Panc1 (cell line): ENCODE measurements around the gene TLCD1. TPM values are rescaled to one million over a fixed set of nuclear protein-coding genes. Genes with fewer than 3 reads are reported as not detected.

Source experiments
- ATAC-seq: fragments of 200-7000 bp; cut with Tn5 transposase; 2 replicates; pipeline ENCODE4 v1.9.1; 2020; ENCODE audit warnings: mild to moderate bottlenecking, moderate library complexity
- BruUV-seq: library from RNA; stranded (reverse); fragments of 400-500 nt; replicated peaks from 2 replicates; lab custom pipeline; 2021; lab: Mats Ljungman, UMichigan
- CTCF ChIA-PET: fragments of 300-600 bp; sonication (Branson Sonifier 250); formaldehyde crosslinking; loops from one replicate; lab custom pipeline; 2022; ENCODE audit warnings: antibody characterized with exemption; lab: Charles Lee
- POLR2A ChIA-PET: fragments of 300-600 bp; sonication (Branson Sonifier 250); formaldehyde crosslinking; loops from one replicate; lab custom pipeline; 2022; ENCODE audit warnings: antibody characterized with exemption; lab: Charles Lee
- DNase-seq: peaks from one replicate; pipeline ENCODE4 v3.0.0-alpha.2; 2010; ENCODE audit warnings: low read depth, low spot score
- H3K27ac ChIP-seq: 2 replicates; pipeline ENCODE4 v1.5.1; 2011; ENCODE audit warnings: mild to moderate bottlenecking, low read length, inconsistent platforms
- H3K27me3 ChIP-seq: fragments of 200-500 bp; sonication (Bioruptor generic); 2 replicates; pipeline ENCODE4 v1.6.0; 2014; ENCODE audit warnings: low read length, inconsistent platforms; ENCODE audit not compliant: control insufficient read depth, insufficient read depth
- H3K36me3 ChIP-seq: fragments of 200-500 bp; sonication (Bioruptor generic); 2 replicates; pipeline ENCODE4 v1.5.1; 2014; ENCODE audit warnings: inconsistent platforms, mild to moderate bottlenecking, low read length, moderate library complexity; ENCODE audit not compliant: control insufficient read depth, insufficient read depth
- H3K4me1 ChIP-seq: 2 replicates; pipeline ENCODE4 v1.5.1; 2011; ENCODE audit warnings: inconsistent platforms, mild to moderate bottlenecking, low read length, moderate library complexity; ENCODE audit not compliant: control insufficient read depth, insufficient read depth
- H3K4me3 ChIP-seq, 2 experiments: 2 replicates each; pipeline ENCODE4 v1.5.1; 2011 to 2012; ENCODE audit warnings: low read depth in 2 of 2, low read length in 2 of 2, mild to moderate bottlenecking in 2 of 2, inconsistent platforms in 1 of 2, moderate library complexity in 1 of 2
- H3K9me3 ChIP-seq: fragments of 200-500 bp; sonication (Bioruptor generic); 2 replicates; pipeline ENCODE4 v1.5.1; 2014; ENCODE audit warnings: low read depth, mild to moderate bottlenecking, inconsistent platforms, low read length, moderate library complexity; ENCODE audit not compliant: control insufficient read depth, insufficient read depth
- CTCF ChIP-seq: fragments of 450-650 bp; IDR thresholded peaks from 2 replicates; pipeline ENCODE4 v1.5.1; 2017; ENCODE audit warnings: mild to moderate bottlenecking
- POLR2AphosphoS5 ChIP-seq: IDR thresholded peaks from 2 replicates; pipeline ENCODE4 v1.6.1; 2012; ENCODE audit warnings: mild to moderate bottlenecking, low read depth, low read length, moderate library complexity
- SIN3A ChIP-seq: IDR thresholded peaks from 2 replicates; pipeline ENCODE4 v1.6.1; 2012; ENCODE audit warnings: low read depth, mild to moderate bottlenecking, low read length, moderate library complexity, borderline replicate concordance; ENCODE audit not compliant: insufficient read depth
- TCF7L2 ChIP-seq: IDR thresholded peaks from 2 replicates; pipeline ENCODE4 v1.6.1; 2011; ENCODE audit warnings: mild to moderate bottlenecking, low read depth, low read length, inconsistent platforms
- in situ Hi-C: cut with HindIII; loops from 2 replicates; pipeline ENCODE4 v1.10.0; 2016; ENCODE audit warnings: low sequenced_read_pairs, low pct_unique_long_range_greater_than_20kb
- intact Hi-C: fragments of 100-400 bp; cut with micrococcal nuclease; formaldehyde crosslinking; loops from one replicate; pipeline ENCODE4 v1.10.0; 2022; ENCODE audit not compliant: unreplicated experiment
- total RNA-seq: library from RNA; stranded (reverse); gene quantifications from one replicate; pipeline ENCODE4 v1.2.1, GENCODE V29; 2021; ENCODE audit not compliant: unreplicated experiment
- TF ChIP-seq, protein P1 (sequence below), 2 experiments: IDR thresholded peaks; 2 replicates each; pipeline ENCODE4 v1.6.1; 2011 to 2012; ENCODE audit warnings: low read depth in 2 of 2, control low read depth in 1 of 2, low read length in 1 of 2, mild to moderate bottlenecking in 1 of 2, moderate library complexity in 1 of 2; ENCODE audit not compliant: insufficient read depth in 1 of 2

Gene TLCD1
- total RNA-seq, 1 experiment from 2014 or later: 55.7 TPM

DNA sequence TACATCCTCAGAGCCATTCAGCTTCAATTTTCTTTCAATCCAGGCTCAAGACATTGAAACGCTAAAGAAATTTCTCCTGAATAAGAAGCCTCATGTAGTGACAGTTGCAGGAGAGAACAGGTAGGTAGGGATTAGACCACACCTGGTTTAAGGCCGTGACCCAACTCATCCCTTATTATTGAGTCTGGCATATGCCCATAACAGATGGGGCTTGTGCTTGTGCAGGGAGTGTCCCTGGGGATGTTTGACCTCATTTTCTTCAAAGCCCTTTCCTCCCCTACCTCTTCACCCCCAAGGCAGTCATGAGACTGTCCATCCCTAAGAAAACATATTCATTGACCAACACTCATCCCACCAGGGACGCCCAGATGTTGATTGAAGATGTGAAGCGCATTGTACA is 39.7 kb downstream of the TLCD1 start:
- ChIA-PET POLR2A (interaction anchor here (0.6 kb wide), 1 partner anchor 24 kb away, joined by 4 read pairs; the partner anchor contains the start of gene SUPT6H), CTCF (no interaction called here)
- ATAC-seq (no peak), DNase-seq (no peak)
- in situ Hi-C loops: no loop called here
- BruUV-seq: no TSS peak
- Histone ChIP-seq H3K36me3 (peaks cover 59% of the 10 kb centered on the region), H3K4me1 (no peaks in the 10 kb centered on the region), H3K4me3 (no peak overlapping the region), H3K27ac (no peak overlapping the region), H3K9me3 (no peaks in the 10 kb centered on the region), H3K27me3 (no peaks in the 10 kb centered on the region)
- TF ChIP-seq CTCF (no peak), TCF7L2 (no peak), POLR2AphosphoS5 (no peak), SIN3A (no peak)
- TF ChIP-seq, protein P1, sequence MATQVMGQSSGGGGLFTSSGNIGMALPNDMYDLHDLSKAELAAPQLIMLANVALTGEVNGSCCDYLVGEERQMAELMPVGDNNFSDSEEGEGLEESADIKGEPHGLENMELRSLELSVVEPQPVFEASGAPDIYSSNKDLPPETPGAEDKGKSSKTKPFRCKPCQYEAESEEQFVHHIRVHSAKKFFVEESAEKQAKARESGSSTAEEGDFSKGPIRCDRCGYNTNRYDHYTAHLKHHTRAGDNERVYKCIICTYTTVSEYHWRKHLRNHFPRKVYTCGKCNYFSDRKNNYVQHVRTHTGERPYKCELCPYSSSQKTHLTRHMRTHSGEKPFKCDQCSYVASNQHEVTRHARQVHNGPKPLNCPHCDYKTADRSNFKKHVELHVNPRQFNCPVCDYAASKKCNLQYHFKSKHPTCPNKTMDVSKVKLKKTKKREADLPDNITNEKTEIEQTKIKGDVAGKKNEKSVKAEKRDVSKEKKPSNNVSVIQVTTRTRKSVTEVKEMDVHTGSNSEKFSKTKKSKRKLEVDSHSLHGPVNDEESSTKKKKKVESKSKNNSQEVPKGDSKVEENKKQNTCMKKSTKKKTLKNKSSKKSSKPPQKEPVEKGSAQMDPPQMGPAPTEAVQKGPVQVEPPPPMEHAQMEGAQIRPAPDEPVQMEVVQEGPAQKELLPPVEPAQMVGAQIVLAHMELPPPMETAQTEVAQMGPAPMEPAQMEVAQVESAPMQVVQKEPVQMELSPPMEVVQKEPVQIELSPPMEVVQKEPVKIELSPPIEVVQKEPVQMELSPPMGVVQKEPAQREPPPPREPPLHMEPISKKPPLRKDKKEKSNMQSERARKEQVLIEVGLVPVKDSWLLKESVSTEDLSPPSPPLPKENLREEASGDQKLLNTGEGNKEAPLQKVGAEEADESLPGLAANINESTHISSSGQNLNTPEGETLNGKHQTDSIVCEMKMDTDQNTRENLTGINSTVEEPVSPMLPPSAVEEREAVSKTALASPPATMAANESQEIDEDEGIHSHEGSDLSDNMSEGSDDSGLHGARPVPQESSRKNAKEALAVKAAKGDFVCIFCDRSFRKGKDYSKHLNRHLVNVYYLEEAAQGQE (IDR thresholded peaks at IDR 0.05; ENCODE audit: insufficient read depth in 1 of 2, low read depth in 2 of 2, low read length in 1 of 2): no peak
- intact Hi-C loops: no loop called here

GRCh38 chr17:28685366-28685765 is 40.7 kb downstream of the TLCD1 start:
- no peak overlapping the region for H3K27ac ChIP-seq
- DNase-seq (no peak), ATAC-seq (no peak)
- no peaks in the 10 kb centered on the region for H3K27me3 ChIP-seq
- H3K36me3 ChIP-seq: peaks cover 58% of the 10 kb centered on the region
- ChIA-PET CTCF (no interaction called here), POLR2A (no interaction called here)
- no TSS peak for BruUV-seq
- H3K4me3 ChIP-seq: no peak overlapping the region
- intact Hi-C loops: no loop called here
- H3K9me3 ChIP-seq: no peaks in the 10 kb centered on the region
- no peaks in the 10 kb centered on the region for H3K4me1 ChIP-seq
- no peak for TF ChIP-seq SIN3A
- no peak for TF ChIP-seq POLR2AphosphoS5
- no peak for TF ChIP-seq CTCF
- no peak for TF ChIP-seq TCF7L2
- TF ChIP-seq, protein P1 (IDR thresholded peaks at IDR 0.05; ENCODE audit: insufficient read depth in 1 of 2, low read depth in 2 of 2, low read length in 1 of 2): no peak
- in situ Hi-C loops: no loop called here
